H9 (cell line): ENCODE results near the gene SLC16A2. TPM values are rescaled to one million over a fixed set of nuclear protein-coding genes. Genes with fewer than 3 reads are reported as not detected.

ENCODE experiments used
- DNase-seq: peaks from one replicate; pipeline ENCODE4 v3.0.0-alpha.2; 2017
- H2AFZ ChIP-seq: one replicate; pipeline ENCODE4 v1.6.1; 2013; ENCODE audit warnings: mild to moderate bottlenecking, low read length, control low read depth, moderate library complexity
- H2AK5ac ChIP-seq: 2 replicates; pipeline ENCODE4 v1.6.1; 2013; ENCODE audit warnings: low read length, control low read depth, mixed read lengths; ENCODE audit not compliant: insufficient read length
- H2BK120ac ChIP-seq: one replicate; pipeline ENCODE4 v1.6.1; 2013; ENCODE audit warnings: low read depth, mild to moderate bottlenecking, low read length, control low read depth, inconsistent platforms; ENCODE audit not compliant: poor library complexity, severe bottlenecking
- H2BK12ac ChIP-seq: 2 replicates; pipeline ENCODE4 v1.6.1; 2013; ENCODE audit warnings: low read length, control low read depth, mixed read lengths, low read depth; ENCODE audit not compliant: insufficient read length
- H2BK15ac ChIP-seq: 2 replicates; pipeline ENCODE4 v1.6.1; 2013; ENCODE audit warnings: low read depth, low read length, control low read depth
- H2BK20ac ChIP-seq: one replicate; pipeline ENCODE4 v1.6.1; 2013; ENCODE audit warnings: low read depth, mild to moderate bottlenecking, low read length, control low read depth, inconsistent platforms; ENCODE audit not compliant: poor library complexity, severe bottlenecking
- H2BK5ac ChIP-seq: 2 replicates; pipeline ENCODE4 v1.6.1; 2013; ENCODE audit warnings: low read length, control low read depth, mixed read lengths; ENCODE audit not compliant: insufficient read length
- H3K14ac ChIP-seq: 2 replicates; pipeline ENCODE4 v1.6.1; 2013; ENCODE audit warnings: low read length, control low read depth; ENCODE audit not compliant: insufficient read depth
- H3K18ac ChIP-seq: 2 replicates; pipeline ENCODE4 v1.6.1; 2013; ENCODE audit warnings: low read depth, mild to moderate bottlenecking, mixed read lengths, low read length, control low read depth; ENCODE audit not compliant: insufficient read length
- H3K23ac ChIP-seq: 2 replicates; pipeline ENCODE4 v1.6.1; 2013; ENCODE audit warnings: low read length, control low read depth, mixed read lengths, low read depth; ENCODE audit not compliant: insufficient read length
- H3K23me2 ChIP-seq: 2 replicates; pipeline ENCODE4 v1.6.1; 2013; ENCODE audit warnings: low read depth, mild to moderate bottlenecking, mixed read lengths, low read length, control low read depth; ENCODE audit not compliant: insufficient read length, poor library complexity, severe bottlenecking
- H3K27ac ChIP-seq: 2 replicates; pipeline ENCODE4 v1.5.1; 2013; ENCODE audit warnings: low read length, control low read depth, mixed read lengths, low read depth; ENCODE audit not compliant: insufficient read length
- H3K27me3 ChIP-seq: 2 replicates; pipeline ENCODE4 v1.6.1; 2013; ENCODE audit warnings: low read length, control low read depth, inconsistent platforms; ENCODE audit not compliant: insufficient read depth
- H3K4ac ChIP-seq: 2 replicates; pipeline ENCODE4 v1.6.1; 2013; ENCODE audit warnings: low read depth, mild to moderate bottlenecking, control low read depth, inconsistent platforms, low read length, moderate library complexity
- H3K4me1 ChIP-seq: 2 replicates; pipeline ENCODE4 v1.6.1; 2013; ENCODE audit warnings: low read length, control low read depth, inconsistent platforms; ENCODE audit not compliant: insufficient read depth
- H3K4me2 ChIP-seq: 2 replicates; pipeline ENCODE4 v1.6.1; 2013; ENCODE audit warnings: low read length, control low read depth, mixed read lengths; ENCODE audit not compliant: insufficient read length, insufficient read depth
- H3K56ac ChIP-seq: 2 replicates; pipeline ENCODE4 v1.6.1; 2013; ENCODE audit warnings: low read depth, mild to moderate bottlenecking, mixed read lengths, low read length, control low read depth; ENCODE audit not compliant: insufficient read length
- H3K79me1 ChIP-seq: 2 replicates; pipeline ENCODE4 v1.6.1; 2013; ENCODE audit warnings: low read depth, mild to moderate bottlenecking, moderate library complexity, low read length, control low read depth, inconsistent platforms; ENCODE audit not compliant: insufficient read depth, poor library complexity, severe bottlenecking
- H3K79me2 ChIP-seq: 2 replicates; pipeline ENCODE4 v1.6.1; 2013; ENCODE audit warnings: low read length, control low read depth, inconsistent platforms; ENCODE audit not compliant: insufficient read depth
- H3K9ac ChIP-seq: 2 replicates; pipeline ENCODE4 v1.6.1; 2013; ENCODE audit warnings: low read length, control low read depth, mixed read lengths; ENCODE audit not compliant: insufficient read length; ENCODE audit errors: extremely low read depth
- H3K9me3 ChIP-seq: one replicate; pipeline ENCODE4 v1.6.1; 2013; ENCODE audit warnings: low read depth, low read length, inconsistent platforms; ENCODE audit not compliant: control insufficient read depth
- H3T11ph ChIP-seq: one replicate; pipeline ENCODE4 v1.6.1; 2013; ENCODE audit warnings: mild to moderate bottlenecking, low read length, control low read depth, inconsistent platforms
- H4K20me1 ChIP-seq: one replicate; pipeline ENCODE4 v1.6.1; 2013; ENCODE audit not compliant: control insufficient read depth, insufficient read length, insufficient read depth
- H4K5ac ChIP-seq: 2 replicates; pipeline ENCODE4 v1.6.1; 2013; ENCODE audit warnings: low read depth, mild to moderate bottlenecking, mixed read lengths, low read length, control low read depth; ENCODE audit not compliant: insufficient read length
- H4K8ac ChIP-seq: replicated peaks from 2 replicates; pipeline ENCODE4 v1.6.1; 2013; ENCODE audit warnings: low read length, control low read depth, mixed read lengths, low read depth; ENCODE audit not compliant: insufficient read length
- H4K91ac ChIP-seq: 2 replicates; pipeline ENCODE4 v1.6.1; 2013; ENCODE audit warnings: low read depth, mild to moderate bottlenecking, moderate library complexity, mixed read lengths, low read length, control low read depth; ENCODE audit not compliant: insufficient read length
- H3K27ac Mint-ChIP-seq, 3 experiments: 2 replicates in 2 of 3; 3 replicates in 1 of 3; pipeline ENCODE4 v1.8.0; 2020 to 2021; ENCODE audit warnings: mixed read lengths in 3 of 3, mild to moderate bottlenecking in 1 of 3, moderate library complexity in 1 of 3
- H3K27me3 Mint-ChIP-seq: 2 replicates; pipeline ENCODE4 v1.8.0; 2021; ENCODE audit warnings: low read depth, mild to moderate bottlenecking, moderate library complexity, mixed read lengths
- H3K36me3 Mint-ChIP-seq, 3 experiments: 2 replicates in 2 of 3; 3 replicates in 1 of 3; pipeline ENCODE4 v1.8.0; 2020 to 2021; ENCODE audit warnings: low read depth in 3 of 3, mixed read lengths in 3 of 3; ENCODE audit not compliant: insufficient read depth in 1 of 3
- H3K4me1 Mint-ChIP-seq, 2 experiments: 2 replicates each; pipeline ENCODE4 v1.8.0; 2020; ENCODE audit warnings: mixed read lengths in 2 of 2
- H3K4me3 Mint-ChIP-seq, 2 experiments: 2 replicates in 1 of 2; 3 replicates in 1 of 2; pipeline ENCODE4 v1.8.0; 2020 to 2021; ENCODE audit warnings: mild to moderate bottlenecking in 2 of 2, mixed read lengths in 2 of 2, moderate library complexity in 1 of 2
- H3K9me3 Mint-ChIP-seq, 2 experiments: 2 replicates in 1 of 2; 3 replicates in 1 of 2; pipeline ENCODE4 v1.8.0; 2020; ENCODE audit warnings: mild to moderate bottlenecking in 2 of 2, mixed read lengths in 2 of 2, moderate library complexity in 1 of 2
- CTCF ChIP-seq: fragments of 200-600 bp; sonication (generic); conservative IDR thresholded peaks from 3 replicates; pipeline ENCODE4 v1.8.0; 2021; ENCODE audit warnings: antibody characterized with exemption, mild to moderate bottlenecking
- WGBS: extraction: QIAGEN DNeasy Blood & Tissue Kit; methylation state at CpG from one replicate; pipeline ENCODE4 v1.1.7; 2013; ENCODE audit warnings: missing lambda C conversion rate, low lambda C conversion rate, mixed read lengths; ENCODE audit not compliant: insufficient read length; ENCODE audit errors: extremely low coverage; 5-methylcytosine and 5-hydroxymethylcytosine counted together
- total RNA-seq: library from RNA; stranded (reverse); gene quantifications from 2 replicates; pipeline ENCODE4 v1.2.1, GENCODE V29; 2021

SLC16A2 gene
- total RNA-seq, 1 experiment from 2014 or later, result 17.1 TPM

- TF ChIP-seq CTCF, result no peak
- no peak overlapping the region for H3K27ac ChIP-seq
- no peak for DNase-seq
- H3K79me2 ChIP-seq, result no peaks in the 10 kb centered on the region
- no peak overlapping the region for H2BK20ac ChIP-seq
- H3K4me1 ChIP-seq, result no peaks in the 10 kb centered on the region
- no peak overlapping the region for H2BK15ac ChIP-seq
- no peak overlapping the region for H2BK12ac ChIP-seq
- H4K5ac ChIP-seq, result no peak overlapping the region
- Mint-ChIP-seq H3K36me3 (peaks cover 0 to 4% (median 3%) of the 10 kb centered on the region in 3 experiments; a peak in 4 of 7 replicates), H3K27ac (no peak overlapping the region), H3K4me3 (no peak overlapping the region), H3K27me3 (no peaks in the 10 kb centered on the region), H3K4me1 (peaks cover 15 to 17% of the 10 kb centered on the region in 2 experiments; a peak in 3 of 4 replicates), H3K9me3 (peaks cover 20 to 32% of the 10 kb centered on the region in 2 experiments)
- no peaks in the 10 kb centered on the region for H4K20me1 ChIP-seq
- no peak overlapping the region for H2BK120ac ChIP-seq
- no peak overlapping the region for H3K56ac ChIP-seq
- no peak overlapping the region for H3K14ac ChIP-seq
- H3K9ac ChIP-seq, result no peak overlapping the region
- no peak overlapping the region for H4K91ac ChIP-seq
- H4K8ac ChIP-seq, result no peak overlapping the region
- no peak overlapping the region for H3K18ac ChIP-seq
- H3K79me1 ChIP-seq, result no peaks in the 10 kb centered on the region
- no peak overlapping the region for H3K4ac ChIP-seq
- H3K9me3 ChIP-seq, result no peaks in the 10 kb centered on the region
- H2AK5ac ChIP-seq, result no peak overlapping the region
- H3K4me2 ChIP-seq, result no peak overlapping the region
- H3T11ph ChIP-seq, result no peak overlapping the region
- H2BK5ac ChIP-seq, result no peak overlapping the region
- H3K23ac ChIP-seq, result no peak overlapping the region
- no peak overlapping the region for H2AFZ ChIP-seq
- H3K23me2 ChIP-seq, result peaks cover 6% of the 10 kb centered on the region
- WGBS, result no CpG with 5 or more reads among the region's 2 CpGs
- H3K27me3 ChIP-seq, result no peaks in the 10 kb centered on the region
Observed at GRCh38 chrX:74426615-74427014, 5.3 kb downstream of the SLC16A2 start.
